ENCODE results near the gene RGS7. TPM values are rescaled to one million over a fixed set of nuclear protein-coding genes. Genes with fewer than 3 reads are reported as not detected.

The RGS7 gene
- total RNA-seq, 2 experiments from 2014 or later: not detected

DNA sequence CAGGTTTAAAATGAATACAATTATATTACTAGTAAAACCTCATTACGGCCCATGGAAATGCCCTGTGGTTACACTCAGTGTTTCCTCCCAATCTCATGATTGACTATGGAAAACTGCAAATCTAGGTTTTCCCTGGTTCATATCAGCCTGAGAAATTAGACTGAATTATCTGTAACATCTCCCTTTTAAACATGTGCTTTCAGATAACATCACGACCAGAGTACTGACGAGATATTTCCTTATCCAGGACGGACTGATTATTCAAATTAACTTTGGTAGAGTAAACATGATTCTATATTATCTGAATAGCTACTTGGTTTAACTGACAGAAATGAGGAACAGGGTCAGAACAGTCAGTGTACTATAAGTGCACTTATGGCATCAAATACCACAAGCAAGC is 82.3 kb downstream of the RGS7 start:
- Histone ChIP-seq H3K4me3 (ENCODE audit: low read depth, low read length, poor library complexity, severe bottlenecking) (no peak overlapping the region), H4K20me1 (ENCODE audit: insufficient read depth, low read length) (no peaks in the 10 kb centered on the region), H3K79me2 (ENCODE audit: insufficient read depth, low read depth, low read length) (no peaks in the 10 kb centered on the region), H3K9me3 (ENCODE audit: low read length) (no peaks in the 10 kb centered on the region), H3K36me3 (ENCODE audit: insufficient read depth, low read length) (no peaks in the 10 kb centered on the region), H3K4me1 (ENCODE audit: insufficient read depth, low read length, poor library complexity, severe bottlenecking) (no peaks in the 10 kb centered on the region), H3K27ac (ENCODE audit: low read depth, low read length, poor library complexity, severe bottlenecking) (no peak overlapping the region), H2AFZ (ENCODE audit: low read length) (no peak overlapping the region), H3K4me2 (ENCODE audit: low read length) (no peak overlapping the region), H3K9me2 (ENCODE audit: insufficient read depth, low read length) (no peaks in the 10 kb centered on the region)
- no peak for DNase-seq (ENCODE audit: low spot score)
- no TSS peak for BruUV-seq (replicated peaks)
- ChIA-PET POLR2A (no interaction called here), CTCF (ENCODE audit: unreplicated experiment) (no interaction called here)
- intact Hi-C loops (cut with micrococcal nuclease; ENCODE audit: unreplicated experiment): no loop called here
- TF ChIP-seq EZH2phosphoT487 (IDR thresholded peaks at IDR 0.05; ENCODE audit: borderline replicate concordance, low read depth, low read length): no peak
- TF ChIP-seq, protein P1, sequence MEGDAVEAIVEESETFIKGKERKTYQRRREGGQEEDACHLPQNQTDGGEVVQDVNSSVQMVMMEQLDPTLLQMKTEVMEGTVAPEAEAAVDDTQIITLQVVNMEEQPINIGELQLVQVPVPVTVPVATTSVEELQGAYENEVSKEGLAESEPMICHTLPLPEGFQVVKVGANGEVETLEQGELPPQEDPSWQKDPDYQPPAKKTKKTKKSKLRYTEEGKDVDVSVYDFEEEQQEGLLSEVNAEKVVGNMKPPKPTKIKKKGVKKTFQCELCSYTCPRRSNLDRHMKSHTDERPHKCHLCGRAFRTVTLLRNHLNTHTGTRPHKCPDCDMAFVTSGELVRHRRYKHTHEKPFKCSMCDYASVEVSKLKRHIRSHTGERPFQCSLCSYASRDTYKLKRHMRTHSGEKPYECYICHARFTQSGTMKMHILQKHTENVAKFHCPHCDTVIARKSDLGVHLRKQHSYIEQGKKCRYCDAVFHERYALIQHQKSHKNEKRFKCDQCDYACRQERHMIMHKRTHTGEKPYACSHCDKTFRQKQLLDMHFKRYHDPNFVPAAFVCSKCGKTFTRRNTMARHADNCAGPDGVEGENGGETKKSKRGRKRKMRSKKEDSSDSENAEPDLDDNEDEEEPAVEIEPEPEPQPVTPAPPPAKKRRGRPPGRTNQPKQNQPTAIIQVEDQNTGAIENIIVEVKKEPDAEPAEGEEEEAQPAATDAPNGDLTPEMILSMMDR (conservative IDR thresholded peaks at IDR 0.05; ENCODE audit: low read length): no peak

DNA sequence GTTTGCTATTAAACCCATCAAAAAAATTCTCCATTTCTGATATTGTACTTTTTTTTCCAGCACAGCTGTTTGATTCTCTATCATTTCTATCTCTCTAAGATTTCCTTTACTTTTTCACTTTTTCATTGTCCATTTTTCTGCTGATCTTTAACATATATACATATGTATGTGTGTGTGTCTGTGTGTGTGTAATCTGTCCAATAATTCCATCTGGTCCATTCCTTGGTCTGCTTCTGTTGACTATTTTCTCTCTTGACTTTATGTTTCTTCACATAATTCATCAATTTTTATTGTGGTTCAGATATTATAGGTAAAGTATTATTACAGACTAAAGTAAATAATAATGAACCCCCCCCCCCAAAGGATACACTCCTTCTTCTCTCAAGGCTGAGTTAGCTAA is 84.2 kb downstream of the RGS7 start:
- DNase-seq (ENCODE audit: low spot score): no peak
- Histone ChIP-seq H3K4me1 (ENCODE audit: insufficient read depth, low read length, poor library complexity, severe bottlenecking) (no peaks in the 10 kb centered on the region), H3K4me2 (ENCODE audit: low read length) (no peak overlapping the region), H3K9me2 (ENCODE audit: insufficient read depth, low read length) (no peaks in the 10 kb centered on the region), H3K79me2 (ENCODE audit: insufficient read depth, low read depth, low read length) (no peaks in the 10 kb centered on the region), H3K27ac (ENCODE audit: low read depth, low read length, poor library complexity, severe bottlenecking) (no peak overlapping the region), H3K4me3 (ENCODE audit: low read depth, low read length, poor library complexity, severe bottlenecking) (no peak overlapping the region), H4K20me1 (ENCODE audit: insufficient read depth, low read length) (no peaks in the 10 kb centered on the region), H2AFZ (ENCODE audit: low read length) (no peak overlapping the region), H3K9me3 (ENCODE audit: low read length) (no peaks in the 10 kb centered on the region), H3K36me3 (ENCODE audit: insufficient read depth, low read length) (no peaks in the 10 kb centered on the region)
- no TSS peak for BruUV-seq (replicated peaks)
- ChIA-PET POLR2A (interaction anchor here (0.8 kb wide), 1 partner anchor 20 kb away, joined by 5 read pairs; no protein-coding TSS in a partner anchor), CTCF (ENCODE audit: unreplicated experiment) (no interaction called here)
- intact Hi-C loops (cut with micrococcal nuclease; ENCODE audit: unreplicated experiment): no loop called here
- TF ChIP-seq, protein P1 (conservative IDR thresholded peaks at IDR 0.05; ENCODE audit: low read length): no peak
- no peak for TF ChIP-seq EZH2phosphoT487 (IDR thresholded peaks at IDR 0.05; ENCODE audit: borderline replicate concordance, low read depth, low read length)

- no peaks in the 10 kb centered on the region for H3K9me3 ChIP-seq (ENCODE audit: low read length)
- H3K79me2 ChIP-seq (ENCODE audit: insufficient read depth, low read depth, low read length): no peaks in the 10 kb centered on the region
- H3K4me2 ChIP-seq (ENCODE audit: low read length): no peak overlapping the region
- no peak for DNase-seq (ENCODE audit: low spot score)
- H3K4me1 ChIP-seq (ENCODE audit: insufficient read depth, low read length, poor library complexity, severe bottlenecking): no peaks in the 10 kb centered on the region
- no peak overlapping the region for H3K4me3 ChIP-seq (ENCODE audit: low read depth, low read length, poor library complexity, severe bottlenecking)
- ChIA-PET POLR2A (no interaction called here), CTCF (ENCODE audit: unreplicated experiment) (no interaction called here)
- no peak overlapping the region for H2AFZ ChIP-seq (ENCODE audit: low read length)
- no peak overlapping the region for H3K27ac ChIP-seq (ENCODE audit: low read depth, low read length, poor library complexity, severe bottlenecking)
- intact Hi-C loops (cut with micrococcal nuclease; ENCODE audit: unreplicated experiment): no loop called here
- H3K9me2 ChIP-seq (ENCODE audit: insufficient read depth, low read length): no peaks in the 10 kb centered on the region
- BruUV-seq (replicated peaks): no TSS peak
- no peaks in the 10 kb centered on the region for H4K20me1 ChIP-seq (ENCODE audit: insufficient read depth, low read length)
- H3K36me3 ChIP-seq (ENCODE audit: insufficient read depth, low read length): no peaks in the 10 kb centered on the region
- no peak for TF ChIP-seq EZH2phosphoT487 (IDR thresholded peaks at IDR 0.05; ENCODE audit: borderline replicate concordance, low read depth, low read length)
Measured at GRCh38 chr1:241271427-241271826, 85.6 kb downstream of the RGS7 start.
